Measurements from ENCODE around the gene GRAMD2B. TPM values are rescaled to one million over a fixed set of nuclear protein-coding genes. Genes with fewer than 3 reads are reported as not detected.
"Not testable (repeated sequence)": the region's sequence is repeated elsewhere in the genome, so short reads cannot be mapped to it uniquely, and the experiment has no call there.

Gene GRAMD2B
- total and polyA plus RNA-seq, 2 of the 8 experiments (the other 6 are each of a cell fraction or from before 2014, with no cell fraction given), result 6.4 to 9.4 TPM

GRCh38 chr5:126395605-126396004 is 27.6 kb upstream of the GRAMD2B start (continued):
- TF ChIP-seq YY1 (IDR thresholded peaks at IDR 0.05; ENCODE audit: low read depth, low read length), result no peak
- TF ChIP-seq KDM5A (IDR thresholded peaks at IDR 0.05; ENCODE audit: low read length), result no peak
- TF ChIP-seq SAP30 (IDR thresholded peaks at IDR 0.05; ENCODE audit: insufficient read depth, insufficient replicate concordance, low read length), result no peak
- TF ChIP-seq POLR2A (IDR thresholded peaks at IDR 0.05; ENCODE audit: control extremely low read depth in 1 of 2, low read depth in 2 of 2, low read length in 2 of 2), result no peak
- no peak for TF ChIP-seq JUND (IDR thresholded peaks at IDR 0.05; ENCODE audit: low read length)
- TF ChIP-seq BACH1 (IDR thresholded peaks at IDR 0.05; ENCODE audit: low read length), result no peak
- no peak for TF ChIP-seq MAFK (IDR thresholded peaks at IDR 0.05; ENCODE audit: low read depth, low read length)
- no peak for TF ChIP-seq TAF7 (optimal IDR thresholded peaks at IDR 0.05; ENCODE audit: borderline replicate concordance, low read depth, low read length)

DNA sequence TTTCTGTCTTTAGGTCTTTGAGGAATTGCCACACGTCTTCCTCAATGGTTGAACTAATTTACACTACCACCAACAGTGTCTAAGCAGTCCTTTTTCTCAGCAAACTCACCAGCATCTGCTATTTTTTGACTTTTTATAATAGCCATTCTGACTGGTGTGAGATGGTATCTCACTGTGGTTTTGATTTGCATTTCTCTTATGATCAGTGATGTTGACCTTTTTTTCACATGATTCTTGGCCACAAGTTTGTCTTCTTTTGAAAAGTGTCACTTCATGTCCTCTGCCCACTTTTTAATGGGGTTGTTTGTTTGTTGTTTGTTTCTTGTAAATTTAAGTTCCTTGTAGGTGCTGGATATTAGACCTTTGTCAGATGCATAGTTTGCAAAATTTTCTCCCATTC is 26.5 kb upstream of the GRAMD2B start:
- H4K5ac ChIP-seq (ENCODE audit: insufficient read length, low read depth, low read length); H3K4me3 ChIP-seq (ENCODE audit: extremely low read depth in 1 of 4, insufficient read depth in 2 of 4, low read depth in 3 of 4, low read length in 4 of 4); H2AK5ac ChIP-seq (ENCODE audit: low read depth, low read length); H3K4me2 ChIP-seq (ENCODE audit: insufficient read depth in 1 of 2, low read depth in 2 of 2, low read length in 2 of 2); H2BK120ac ChIP-seq (replicated peaks; ENCODE audit: low read depth, low read length); H3K14ac ChIP-seq (ENCODE audit: insufficient read length); H2AFZ ChIP-seq (ENCODE audit: low read length); H3K9ac ChIP-seq (replicated peaks in 1 of 4; ENCODE audit: extremely low read depth in 1 of 4, low read depth in 3 of 4, low read length in 3 of 4); H2BK20ac ChIP-seq (ENCODE audit: low read length); H3K23ac ChIP-seq (ENCODE audit: insufficient read length); H2BK5ac ChIP-seq (ENCODE audit: low read depth, low read length); DNase-seq (ENCODE audit: low read depth in 1 of 2, low spot score in 2 of 2); H3K36me3 ChIP-seq (ENCODE audit: control insufficient read depth in 2 of 4, insufficient read depth in 4 of 4, low read length in 3 of 4); H4K91ac ChIP-seq (replicated peaks; ENCODE audit: insufficient read length, low read length); H3K18ac ChIP-seq (ENCODE audit: extremely low read depth, low read length); H3K9me3 ChIP-seq (ENCODE audit: insufficient read depth in 2 of 2, low read depth in 1 of 2, low read length in 1 of 2); H3K79me2 ChIP-seq (ENCODE audit: control insufficient read depth in 1 of 2, insufficient read depth in 2 of 2, low read length in 2 of 2); H4K8ac ChIP-seq (ENCODE audit: extremely low read depth, insufficient read depth, low read length); H3K27me3 ChIP-seq (replicated peaks in 1 of 4; ENCODE audit: control insufficient read depth in 3 of 4, extremely low read depth in 1 of 4, insufficient read depth in 3 of 4, low read length in 3 of 4); H2BK12ac ChIP-seq (ENCODE audit: low read depth, low read length); POLR2A ChIA-PET (ENCODE audit: partially characterized antibody); FAIRE-seq; H3K79me1 ChIP-seq (ENCODE audit: low read depth, low read length); H3K4ac ChIP-seq (replicated peaks; ENCODE audit: insufficient read length, low read depth, low read length); CTCF ChIA-PET (ENCODE audit: partially characterized antibody); H3K23me2 ChIP-seq (ENCODE audit: low read depth, low read length); H2BK15ac ChIP-seq (ENCODE audit: low read length); H3K56ac ChIP-seq (replicated peaks; ENCODE audit: insufficient read length, low read depth, low read length); H4K20me1 ChIP-seq (replicated peaks in 1 of 2; ENCODE audit: control insufficient read depth in 1 of 2, insufficient read depth in 2 of 2, low read length in 2 of 2); H3K27ac ChIP-seq (ENCODE audit: low read depth, low read length); H3K4me1 ChIP-seq (replicated peaks in 1 of 4; ENCODE audit: control insufficient read depth in 3 of 4, insufficient read depth in 4 of 4, low read length in 3 of 4): not testable (repeated sequence)
- 88% methylated on average over 1 of the region's 1 CpG; no CpG with 5 or more reads in 1 of the 2 experiments for WGBS, 2 experiments (ENCODE audit: extremely low coverage in 1 of 2, insufficient coverage in 1 of 2, insufficient read length in 1 of 2, insufficient replicate concordance in 2 of 2, low coverage in 1 of 2, low lambda C conversion rate in 2 of 2, missing lambda C conversion rate in 1 of 2)

Measured in H1 (cell line).